Esophagus squamous epithelium (tissue), 4 donors: ENCODE data around the gene C7.

Experiments
- CTCF ChIP-seq, 6 experiments: fragments of 450-650 bp in 4 of 6; fragments of 200-600 bp in 2 of 6; sonication (generic) in 2 of 6; IDR thresholded peaks; one replicate each; pipeline ENCODE4 v1.5.1; 2016 to 2019; ENCODE audit warnings: antibody characterized with exemption in 6 of 6, mild to moderate bottlenecking in 4 of 6, moderate library complexity in 4 of 6
- POLR2A ChIP-seq, 4 donors: fragments of 450-650 bp; IDR thresholded peaks; one replicate each; pipeline ENCODE4 v1.6.1; 2017; ENCODE audit warnings: antibody characterized with exemption in 4 of 4, mild to moderate bottlenecking in 4 of 4, moderate library complexity in 3 of 4

DNA sequence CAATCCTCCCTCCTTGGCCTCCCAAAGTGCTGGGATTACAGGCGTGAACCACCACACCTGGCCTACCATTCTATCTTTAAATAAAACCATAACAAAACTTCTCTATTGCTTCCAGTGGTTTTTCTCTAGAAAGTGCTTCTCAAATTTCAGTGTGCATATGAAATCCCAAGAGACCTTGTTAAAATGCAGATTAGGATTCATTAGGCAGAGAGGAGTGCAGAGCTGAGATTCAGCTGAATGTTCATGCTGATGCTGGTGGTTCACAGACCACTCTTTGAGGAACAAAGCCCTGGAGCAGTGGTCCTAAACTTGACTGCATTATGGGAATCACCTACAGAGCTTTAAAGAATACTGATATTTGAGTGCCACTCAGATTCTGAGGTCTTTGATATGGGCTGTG, 39.9 kb upstream of the C7 start:
- TF ChIP-seq POLR2A (IDR thresholded peaks at IDR 0.05) (no peak), CTCF (IDR thresholded peaks at IDR 0.05) (no peak)
